WI38 (cell line): ENCODE data around the gene DPP8.

Experiments
- H3K4me3 ChIP-seq: 2 replicates; pipeline ENCODE4 v1.5.1; 2011; ENCODE audit warnings: low read depth, mild to moderate bottlenecking, control low read depth, low read length
- TF ChIP-seq, protein P1 (sequence below): IDR thresholded peaks from 2 replicates; pipeline ENCODE4 v1.5.1; 2012; ENCODE audit warnings: low read depth, mild to moderate bottlenecking, control low read depth, low read length

Gene DPP8

DNA sequence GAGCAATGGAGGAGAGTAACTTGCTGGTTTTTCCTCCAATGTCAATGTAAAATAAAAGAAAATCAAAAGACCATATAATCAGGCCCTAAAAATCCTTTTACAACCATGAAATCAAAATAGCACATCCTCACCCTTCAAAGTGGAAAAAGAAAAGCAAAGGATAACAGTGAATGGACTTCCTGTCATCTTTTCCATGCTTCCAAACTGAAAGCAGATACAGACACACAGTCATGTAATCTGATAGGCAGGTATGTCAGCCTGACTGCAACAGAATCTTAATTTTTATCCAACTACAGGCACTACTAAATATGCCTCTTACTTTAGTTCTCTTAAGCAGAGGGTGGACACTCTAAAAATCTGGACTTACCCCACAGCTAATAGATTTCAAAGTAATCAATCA is 66.9 kb downstream of the DPP8 start:
- TF ChIP-seq, protein P1, sequence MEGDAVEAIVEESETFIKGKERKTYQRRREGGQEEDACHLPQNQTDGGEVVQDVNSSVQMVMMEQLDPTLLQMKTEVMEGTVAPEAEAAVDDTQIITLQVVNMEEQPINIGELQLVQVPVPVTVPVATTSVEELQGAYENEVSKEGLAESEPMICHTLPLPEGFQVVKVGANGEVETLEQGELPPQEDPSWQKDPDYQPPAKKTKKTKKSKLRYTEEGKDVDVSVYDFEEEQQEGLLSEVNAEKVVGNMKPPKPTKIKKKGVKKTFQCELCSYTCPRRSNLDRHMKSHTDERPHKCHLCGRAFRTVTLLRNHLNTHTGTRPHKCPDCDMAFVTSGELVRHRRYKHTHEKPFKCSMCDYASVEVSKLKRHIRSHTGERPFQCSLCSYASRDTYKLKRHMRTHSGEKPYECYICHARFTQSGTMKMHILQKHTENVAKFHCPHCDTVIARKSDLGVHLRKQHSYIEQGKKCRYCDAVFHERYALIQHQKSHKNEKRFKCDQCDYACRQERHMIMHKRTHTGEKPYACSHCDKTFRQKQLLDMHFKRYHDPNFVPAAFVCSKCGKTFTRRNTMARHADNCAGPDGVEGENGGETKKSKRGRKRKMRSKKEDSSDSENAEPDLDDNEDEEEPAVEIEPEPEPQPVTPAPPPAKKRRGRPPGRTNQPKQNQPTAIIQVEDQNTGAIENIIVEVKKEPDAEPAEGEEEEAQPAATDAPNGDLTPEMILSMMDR = no peak
- no peak overlapping the region for H3K4me3 ChIP-seq

DNA sequence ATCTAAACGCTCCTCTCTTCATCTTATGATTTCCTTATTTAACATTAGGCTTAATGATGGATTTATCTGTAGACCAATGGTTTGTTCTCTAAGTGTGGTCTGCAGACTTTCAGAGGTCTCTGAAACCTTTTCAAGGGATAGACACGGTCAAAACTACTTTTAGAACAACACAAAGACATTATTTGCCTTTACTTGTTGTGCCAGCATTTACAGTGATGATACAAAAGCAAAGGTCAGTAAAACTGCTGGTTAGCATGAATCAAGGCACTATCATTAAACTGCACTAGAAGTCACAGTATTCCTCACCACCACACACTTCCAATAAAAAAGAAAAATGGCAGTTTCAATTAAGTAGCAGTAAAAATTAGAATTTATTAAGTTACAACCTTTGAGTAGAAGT is 70.3 kb downstream of the DPP8 start:
- no peak overlapping the region for H3K4me3 ChIP-seq
- TF ChIP-seq, protein P1 = no peak

DNA sequence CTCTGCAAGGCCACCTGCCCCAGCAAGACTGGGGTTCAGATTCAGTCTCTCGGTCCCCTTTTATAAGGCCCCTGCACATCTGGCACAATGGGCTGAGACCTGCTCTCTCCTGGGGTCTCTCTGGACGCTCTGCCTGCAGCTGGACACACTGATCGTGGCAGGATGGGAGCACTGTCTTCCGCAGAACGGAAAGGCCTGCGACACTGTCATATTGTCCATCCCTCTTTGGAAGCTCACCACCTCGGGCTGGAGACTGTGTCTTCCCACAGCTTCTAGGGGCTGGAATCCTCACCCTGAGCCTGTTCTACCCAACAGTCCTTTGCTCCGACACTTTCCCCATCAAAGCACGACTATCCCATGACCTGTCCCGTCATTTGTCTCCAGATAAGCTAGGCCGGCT is 83.3 kb downstream of the DPP8 start:
- H3K4me3 ChIP-seq = no peak overlapping the region
- TF ChIP-seq, protein P1 = no peak

DNA sequence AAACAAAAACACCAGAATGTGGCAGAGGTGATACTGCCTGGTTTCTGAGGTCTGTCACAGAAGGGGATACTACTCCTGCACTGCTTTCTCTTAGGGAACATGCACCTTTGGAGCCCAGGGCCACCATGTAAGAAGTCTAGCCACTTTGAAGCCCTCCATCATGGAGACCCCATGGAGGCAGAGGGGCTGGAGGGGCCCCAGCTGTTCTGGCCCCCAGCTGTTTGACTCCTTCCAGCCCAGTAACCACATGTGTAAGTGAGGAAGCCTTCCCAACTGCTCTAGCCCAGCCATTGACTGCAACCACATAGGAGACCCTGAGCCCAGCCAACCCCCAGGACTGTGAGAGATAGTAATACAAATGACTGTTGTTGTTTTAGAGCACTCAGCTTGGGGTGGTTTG is 85.8 kb downstream of the DPP8 start:
- TF ChIP-seq, protein P1 = no peak
- no peak overlapping the region for H3K4me3 ChIP-seq

DNA sequence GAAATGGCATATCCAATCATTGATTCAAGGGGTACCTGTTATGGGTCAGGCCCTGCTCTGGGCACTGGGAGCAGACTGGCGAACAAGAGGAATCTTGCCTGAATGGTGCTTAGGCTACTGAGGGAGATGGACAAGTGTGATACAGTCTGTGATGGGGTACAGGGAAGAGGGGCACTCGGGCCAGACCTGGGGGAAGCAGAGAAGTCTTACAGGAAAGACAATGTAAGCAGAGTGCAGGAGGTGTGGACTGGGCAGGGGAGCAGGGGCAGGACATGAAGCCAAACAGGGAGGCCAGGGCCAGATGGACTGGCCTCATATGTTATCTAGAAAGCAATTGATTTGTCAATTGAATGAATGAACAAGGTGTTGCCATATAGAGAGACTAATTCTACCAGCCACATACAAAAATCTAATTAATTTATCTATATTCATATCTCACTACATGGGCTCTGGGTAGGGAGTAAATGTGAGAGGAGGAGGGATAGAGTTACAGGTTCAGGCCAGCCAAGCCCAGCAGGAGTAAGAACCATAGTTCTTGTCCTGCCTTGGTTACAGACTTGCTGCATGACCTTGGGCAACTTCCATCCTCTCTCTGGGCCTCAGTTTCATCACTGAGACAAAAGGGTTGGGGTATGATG is 91.2 kb downstream of the DPP8 start:
- no peak overlapping the region for H3K4me3 ChIP-seq
- TF ChIP-seq, protein P1 = no peak

DNA sequence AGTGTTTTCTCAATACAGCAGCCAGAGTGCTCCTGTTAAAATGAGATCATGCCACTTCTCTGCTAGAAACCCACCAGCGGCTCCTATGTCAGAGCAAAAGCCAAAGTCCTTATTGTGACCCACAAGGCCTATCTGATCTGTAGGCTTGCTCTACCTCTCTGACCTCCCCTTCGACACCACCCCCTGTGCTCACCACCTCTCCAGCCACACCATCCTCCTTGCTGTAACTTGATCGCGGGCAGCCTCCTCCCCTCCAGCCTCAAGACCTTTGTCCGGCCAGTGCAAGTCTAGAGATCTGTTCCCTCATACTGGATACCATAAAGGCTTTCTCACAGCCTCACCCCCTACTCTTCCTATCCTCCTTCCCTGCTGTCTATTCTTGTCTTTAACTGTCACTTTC is 92.8 kb downstream of the DPP8 start:
- no peak overlapping the region for H3K4me3 ChIP-seq
- TF ChIP-seq, protein P1 = no peak

DNA sequence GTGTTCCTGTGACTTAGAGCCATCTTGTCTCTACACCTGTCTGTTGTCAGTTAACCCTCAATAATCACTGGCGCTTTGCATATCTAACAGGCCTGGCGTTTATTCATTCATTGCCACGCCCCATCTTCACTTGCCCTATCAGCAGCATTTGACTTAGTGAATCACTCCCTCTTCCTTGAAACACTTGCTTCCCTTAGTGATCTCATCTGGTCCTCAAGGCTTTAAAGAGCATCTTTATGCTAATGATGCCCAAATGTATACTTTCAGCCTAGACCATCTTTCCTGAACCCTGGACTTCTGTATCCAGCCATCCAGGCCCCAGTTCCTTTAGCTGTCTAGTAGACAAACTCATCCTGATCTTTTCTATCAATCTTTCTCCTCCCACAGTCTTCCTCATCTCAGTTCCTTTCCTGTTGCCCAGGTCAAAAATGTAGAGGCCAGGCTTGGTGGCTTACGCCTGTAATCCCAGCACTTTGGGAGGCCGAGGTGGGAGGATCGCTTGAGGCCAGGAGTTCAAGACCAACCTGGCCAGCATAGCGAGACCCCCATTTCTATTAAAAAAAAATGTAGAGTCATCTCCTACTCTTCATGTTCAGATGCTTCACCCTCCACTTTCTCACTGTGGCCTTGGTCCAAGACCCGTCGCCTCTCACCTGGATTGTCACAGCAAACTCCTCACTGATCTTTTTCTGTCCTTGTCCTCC is 93.4 kb downstream of the DPP8 start:
- H3K4me3 ChIP-seq = no peak overlapping the region

More for the DNA sequence above, 93.4 kb downstream of the DPP8 start:
- TF ChIP-seq, protein P1 = no peak
